ENCODE data around the gene CKLF. TPM values are rescaled to one million over a fixed set of nuclear protein-coding genes. Genes with fewer than 3 reads are reported as not detected.

Gene CKLF
- total and polyA plus RNA-seq, 7 donors = 24.1 to 57.4 (median 46.7) TPM

- H3K27ac ChIP-seq = peak overlapping the region; percentile 47 to 88 (median 60)
- intact Hi-C loops (cut with DNase I) = no loop called here
- 87 to 94% methylated on average over 11 of the region's 11 CpGs for WGBS, 2 donors
- H3K36me3 ChIP-seq = peaks cover 0 to 13% (median 4%) of the 10 kb centered on the region in 4 donors
- H3K9me3 ChIP-seq = no peaks in the 10 kb centered on the region
- no peak for DNase-seq
- H3K4me1 ChIP-seq = peaks cover 0 to 58% (median 40%) of the 10 kb centered on the region in 4 donors
- no peaks in the 10 kb centered on the region for H3K27me3 ChIP-seq
- no peak for TF ChIP-seq POLR2AphosphoS5 (IDR thresholded peaks at IDR 0.05)
- no peak for TF ChIP-seq POLR2A (IDR thresholded peaks at IDR 0.05)
- TF ChIP-seq EP300 (IDR thresholded peaks at IDR 0.05) = no peak
- no peak for TF ChIP-seq CTCF (IDR thresholded peaks at IDR 0.05)
- H3K4me3 ChIP-seq = no peak overlapping the region
Observed at GRCh38 chr16:66519482-66520373, 32.6 kb upstream of the CKLF start.

GRCh38 chr16:66520406-66521170 lies 31.8 kb upstream of the CKLF start:
- Histone ChIP-seq H3K4me3 (no peak overlapping the region), H3K27me3 (no peaks in the 10 kb centered on the region), H3K36me3 (peaks cover 5 to 22% (median 11%) of the 10 kb centered on the region in 4 donors), H3K4me1 (peaks cover 0 to 52% (median 38%) of the 10 kb centered on the region in 4 donors), H3K9me3 (no peaks in the 10 kb centered on the region), H3K27ac (peak overlapping the region; percentile 47 to 88 (median 60))
- no peak for DNase-seq
- intact Hi-C loops (cut with DNase I) = no loop called here
- WGBS, 2 donors = 78 to 85% methylated on average over 14 of the region's 14 CpGs
- peak in 1 of 4 donors; percentile 32 for TF ChIP-seq POLR2AphosphoS5 (IDR thresholded peaks at IDR 0.05)
- TF ChIP-seq POLR2A (IDR thresholded peaks at IDR 0.05) = no peak

- intact Hi-C loops (cut with DNase I) = no loop called here
- H3K27ac ChIP-seq = peak overlapping the region; percentile 39 to 63 (median 50)
- TF ChIP-seq POLR2A (IDR thresholded peaks at IDR 0.05) (no peak), EP300 (IDR thresholded peaks at IDR 0.05) (no peak), CTCF (IDR thresholded peaks at IDR 0.05) (no peak), POLR2AphosphoS5 (IDR thresholded peaks at IDR 0.05) (no peak)
- H3K9me3 ChIP-seq = no peaks in the 10 kb centered on the region
- H3K4me1 ChIP-seq = peaks cover 0 to 45% (median 31%) of the 10 kb centered on the region in 4 donors
- DNase-seq = no peak
- H3K27me3 ChIP-seq = no peaks in the 10 kb centered on the region
- peaks cover 9 to 28% (median 14%) of the 10 kb centered on the region in 4 donors for H3K36me3 ChIP-seq
- no peak overlapping the region for H3K4me3 ChIP-seq
- 90 to 91% methylated on average over 5 of the region's 5 CpGs for WGBS, 2 donors
Observed at GRCh38 chr16:66521252-66521713, 31.1 kb upstream of the CKLF start.

- Histone ChIP-seq H3K36me3 (peaks cover 9 to 37% (median 14%) of the 10 kb centered on the region in 4 donors), H3K4me3 (no peak overlapping the region), H3K9me3 (no peaks in the 10 kb centered on the region), H3K27ac (peak overlapping the region; percentile 35 to 63 (median 50)), H3K4me1 (peaks cover 0 to 37% (median 22%) of the 10 kb centered on the region in 4 donors), H3K27me3 (no peaks in the 10 kb centered on the region)
- no peak for DNase-seq
- WGBS, 2 donors = 58 to 81% methylated on average over 17 of the region's 17 CpGs
- TF ChIP-seq POLR2A (IDR thresholded peaks at IDR 0.05) (no peak), CTCF (IDR thresholded peaks at IDR 0.05) (no peak), POLR2AphosphoS5 (IDR thresholded peaks at IDR 0.05) (no peak), EP300 (IDR thresholded peaks at IDR 0.05) (no peak)
- intact Hi-C loops (cut with DNase I) = no loop called here
Observed at GRCh38 chr16:66521951-66522771, 30.2 kb upstream of the CKLF start.
